Tongue (tissue), 2 donors: ENCODE results near the gene FGF14. TPM values are rescaled to one million over a fixed set of nuclear protein-coding genes. Genes with fewer than 3 reads are reported as not detected.

Experiments used
- DNase-seq: peaks from one replicate; pipeline ENCODE4 v3.0.0-alpha.2; 2015
- total RNA-seq: library from RNA; depleted of rRNA; stranded (reverse); fragments of >200 nt; gene quantifications from one replicate; pipeline ENCODE4 v1.2.3, GENCODE V29; 2014

Gene FGF14
- total RNA-seq, 1 donor from 2014 or later, result 0.21 TPM

DNA sequence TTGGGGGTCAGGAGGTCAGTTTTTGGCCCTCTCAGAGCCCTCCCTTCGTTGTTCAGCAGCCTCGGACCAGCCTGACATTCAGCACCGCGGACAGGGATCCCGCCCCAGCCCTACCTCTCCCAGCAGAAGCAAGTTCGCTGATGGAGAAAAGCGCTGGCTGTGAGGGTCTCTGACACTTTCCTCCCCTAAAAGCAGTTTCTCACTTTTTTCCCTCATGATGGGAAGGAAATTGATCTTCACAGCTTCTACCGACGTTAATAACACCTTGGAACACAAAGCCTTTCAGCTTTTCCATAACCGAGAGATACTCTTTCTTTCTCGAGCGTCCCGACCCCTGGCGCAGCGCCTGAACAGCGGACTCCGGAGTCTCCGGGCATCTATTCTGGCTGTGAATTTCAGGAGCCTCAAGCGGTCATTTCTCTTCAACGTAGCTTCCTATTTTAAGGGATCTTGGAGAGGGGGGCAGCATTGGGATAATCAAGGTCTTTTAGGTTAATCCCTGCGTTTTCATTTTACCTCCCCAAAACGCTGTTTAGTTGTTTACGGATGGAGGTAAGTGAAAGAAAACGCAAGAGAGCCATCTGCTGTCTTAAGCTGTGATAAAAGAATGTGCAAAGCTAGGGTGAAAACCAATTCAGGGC, 482.2 kb downstream of the FGF14 start:
- DNase-seq, result peak; percentile 67

- no peak for DNase-seq
Measured at GRCh38 chr13:101917833-101918661, 483.8 kb downstream of the FGF14 start.

DNA sequence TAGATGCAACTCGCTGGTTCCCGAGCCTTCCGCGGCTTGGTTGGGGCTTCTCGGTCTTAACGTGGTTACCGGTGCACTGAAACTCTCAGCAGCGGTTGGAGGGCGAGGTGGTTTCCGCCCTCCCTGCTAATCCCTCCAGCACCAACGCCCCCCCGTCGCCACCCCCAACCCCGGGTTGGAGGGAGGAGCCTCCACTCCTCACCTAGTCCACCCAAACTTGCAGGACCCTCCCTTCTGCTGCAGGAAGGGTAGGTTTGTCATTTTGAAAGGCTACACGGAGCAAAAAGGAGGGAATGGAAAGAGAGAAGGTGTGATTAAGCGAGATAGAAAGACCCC, 484.4 kb downstream of the FGF14 start:
- DNase-seq, result no peak

- no peak for DNase-seq
Measured at GRCh38 chr13:101916775-101917474, 484.9 kb downstream of the FGF14 start.

DNA sequence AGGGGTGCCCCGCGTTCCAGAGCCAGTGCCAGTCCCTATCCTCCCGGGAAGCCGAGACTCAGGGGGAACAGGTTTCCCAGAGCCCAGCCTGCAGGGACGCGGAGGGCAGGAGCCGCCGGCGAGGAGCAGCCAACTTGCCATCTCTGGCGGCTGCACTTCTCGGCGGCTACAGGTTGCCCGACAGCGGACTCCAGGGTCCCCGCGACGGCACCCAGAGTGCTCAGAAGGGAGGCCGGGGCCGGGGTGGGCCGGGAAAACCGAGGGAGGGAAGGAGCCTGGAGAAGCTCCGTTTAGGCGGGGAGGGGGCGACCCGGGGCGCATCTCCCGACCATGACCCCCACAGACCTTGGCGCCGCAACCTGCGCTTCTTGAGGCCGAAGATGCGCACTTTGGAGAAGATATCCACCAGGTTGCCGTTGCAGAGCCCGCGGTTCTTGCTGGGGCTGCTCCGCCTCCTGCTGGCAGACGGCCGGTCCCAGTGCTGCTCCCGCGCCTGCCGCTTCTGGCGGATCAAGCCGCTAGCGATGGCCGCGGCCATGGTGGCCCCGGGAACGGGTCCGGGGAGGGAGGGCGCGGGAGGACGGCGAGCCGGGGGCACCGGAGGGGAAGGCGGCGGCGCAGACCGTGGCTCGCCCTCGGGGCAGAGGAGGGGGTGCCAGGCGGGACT, 485.6 kb downstream of the FGF14 start:
- DNase-seq, result peak; percentile 41

DNA sequence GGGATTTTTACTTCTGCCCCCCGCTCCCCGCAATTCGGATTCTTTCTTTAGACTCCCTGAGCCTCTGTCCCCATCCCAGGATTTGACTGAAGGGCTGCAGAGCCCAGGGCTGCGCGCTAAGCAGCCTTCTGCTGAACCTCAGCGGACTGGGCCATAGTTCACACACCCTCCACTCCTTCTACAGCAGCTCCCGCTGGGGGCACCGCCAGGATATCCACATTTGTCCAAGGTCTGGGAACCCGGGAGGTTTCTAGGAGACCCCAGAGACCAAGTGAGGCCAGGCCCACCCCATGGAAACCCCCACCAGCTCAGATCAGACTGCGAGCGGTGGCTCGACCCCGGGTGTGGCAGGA, 486.1 kb downstream of the FGF14 start:
- DNase-seq, result no peak

DNA sequence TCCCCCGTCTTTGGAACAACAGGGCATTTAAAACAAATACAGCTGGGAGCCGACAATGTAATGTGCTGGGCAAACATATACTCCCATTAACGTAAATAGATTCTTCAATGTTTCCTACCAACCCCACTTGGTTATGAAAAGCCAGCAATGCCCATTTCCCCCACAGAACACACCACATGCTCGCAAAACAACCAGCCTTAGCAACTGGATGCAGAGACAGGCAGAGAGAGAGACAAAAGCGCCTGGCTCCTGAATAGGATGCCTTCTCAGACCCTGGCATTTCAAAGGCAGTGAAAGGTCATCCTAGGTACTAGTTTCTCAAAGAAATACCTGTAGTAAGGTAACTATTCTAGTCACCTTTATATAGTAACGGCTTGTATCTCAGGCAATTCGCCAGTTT, 486.5 kb downstream of the FGF14 start:
- DNase-seq, result peak; percentile 14

GRCh38 chr13:101911752-101912151, 490.1 kb downstream of the FGF14 start:
- no peak for DNase-seq

DNA sequence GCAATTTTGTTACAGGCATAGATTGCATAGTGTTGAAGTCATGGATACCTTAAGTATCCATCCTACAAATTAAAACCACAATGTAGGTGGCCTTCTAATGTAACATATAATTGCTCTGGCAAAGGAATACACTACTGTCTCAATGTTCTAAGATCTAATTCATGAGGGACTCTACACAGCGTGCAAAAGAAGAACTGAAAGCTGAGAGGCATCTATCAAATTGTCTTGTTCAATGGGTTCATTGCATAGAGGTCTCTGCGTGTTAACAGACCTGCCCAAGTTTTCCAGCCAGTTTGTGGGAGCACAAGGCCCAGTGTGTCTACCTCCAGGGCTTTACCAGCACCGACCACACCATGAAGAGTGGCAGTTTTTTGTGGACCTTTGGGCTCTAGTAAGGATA, 498.0 kb downstream of the FGF14 start:
- DNase-seq, result no peak

DNA sequence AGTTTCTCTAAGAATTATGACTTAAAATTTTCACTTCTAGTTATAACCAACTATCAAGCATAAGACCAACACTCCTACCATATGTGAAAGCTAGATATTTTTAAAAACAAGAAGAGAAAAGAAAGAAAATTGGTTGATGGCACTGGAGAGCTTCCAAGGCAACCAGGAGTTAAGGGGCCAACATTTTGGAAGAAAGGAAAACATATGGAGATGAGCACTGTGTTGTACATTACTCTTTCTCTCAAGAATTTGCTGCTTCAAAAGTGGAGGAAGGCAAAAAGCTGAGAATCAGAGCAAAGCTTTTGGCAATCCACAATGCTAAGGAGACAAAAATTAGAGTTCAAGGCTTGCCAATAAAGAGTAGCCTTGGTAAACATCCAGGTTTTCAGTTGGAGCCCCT, 503.2 kb downstream of the FGF14 start:
- no peak for DNase-seq

DNA sequence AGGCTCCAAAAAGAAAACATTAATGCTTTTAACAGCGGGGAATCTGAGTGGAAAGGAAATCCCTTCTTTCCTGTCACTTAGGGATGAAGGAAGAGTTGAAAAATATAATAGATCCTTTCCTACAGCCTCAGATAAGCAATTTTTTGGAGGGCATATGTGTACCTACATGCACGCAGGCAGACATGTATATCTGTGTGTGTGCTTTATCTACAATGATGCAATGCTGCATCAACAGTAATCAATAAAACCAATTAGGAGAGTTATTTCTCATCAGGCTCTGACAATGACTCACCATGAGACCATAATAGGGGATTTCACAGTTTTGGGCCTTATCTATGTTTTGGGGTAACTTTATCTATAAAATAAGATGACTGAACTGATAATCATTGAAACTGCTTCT, 505.3 kb downstream of the FGF14 start:
- no peak for DNase-seq

DNA sequence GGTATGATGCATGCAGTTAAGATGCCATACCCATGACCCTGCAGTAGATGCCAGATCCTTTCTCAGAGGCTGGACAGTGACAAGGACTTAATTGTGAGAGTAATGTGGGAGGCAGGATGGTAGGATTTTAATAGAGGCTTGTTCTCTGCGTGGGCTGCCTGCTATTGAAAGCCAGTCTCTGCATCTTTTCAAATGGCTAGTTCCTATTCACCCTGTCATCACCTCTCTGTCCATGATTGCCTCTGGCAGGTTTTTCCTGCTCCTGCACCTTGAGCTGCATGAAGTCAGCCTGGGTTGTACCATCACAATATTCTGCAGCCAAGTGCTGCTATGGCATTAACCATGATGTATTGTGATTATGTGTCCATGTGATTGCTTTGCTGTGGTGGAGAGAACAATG, 508.8 kb downstream of the FGF14 start:
- DNase-seq, result no peak

GRCh38 chr13:101892296-101892695, 509.6 kb downstream of the FGF14 start:
- no peak for DNase-seq

- DNase-seq, result no peak
Measured at GRCh38 chr13:101881593-101881992, 520.3 kb downstream of the FGF14 start.

- no peak for DNase-seq
Measured at GRCh38 chr13:101880581-101880980, 521.3 kb downstream of the FGF14 start.

DNA sequence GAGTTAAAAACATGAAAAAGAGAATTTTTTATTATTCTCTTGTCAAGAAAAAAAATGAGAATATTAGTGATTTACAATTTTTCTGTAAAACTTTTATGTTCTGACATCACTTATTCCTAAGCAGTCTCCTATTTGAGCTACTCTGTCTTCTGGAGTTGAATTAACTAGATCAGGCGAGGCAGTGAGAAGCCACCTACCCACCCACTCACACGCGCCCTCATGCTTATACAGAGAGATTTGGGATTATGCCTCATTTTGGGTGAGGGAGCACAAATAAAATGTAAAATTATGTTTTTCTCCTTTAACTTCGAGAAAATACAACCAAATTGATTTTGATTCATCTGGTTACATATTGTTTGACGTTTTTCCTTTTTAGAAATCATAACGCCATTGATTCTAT, 524.9 kb downstream of the FGF14 start:
- no peak for DNase-seq

DNA sequence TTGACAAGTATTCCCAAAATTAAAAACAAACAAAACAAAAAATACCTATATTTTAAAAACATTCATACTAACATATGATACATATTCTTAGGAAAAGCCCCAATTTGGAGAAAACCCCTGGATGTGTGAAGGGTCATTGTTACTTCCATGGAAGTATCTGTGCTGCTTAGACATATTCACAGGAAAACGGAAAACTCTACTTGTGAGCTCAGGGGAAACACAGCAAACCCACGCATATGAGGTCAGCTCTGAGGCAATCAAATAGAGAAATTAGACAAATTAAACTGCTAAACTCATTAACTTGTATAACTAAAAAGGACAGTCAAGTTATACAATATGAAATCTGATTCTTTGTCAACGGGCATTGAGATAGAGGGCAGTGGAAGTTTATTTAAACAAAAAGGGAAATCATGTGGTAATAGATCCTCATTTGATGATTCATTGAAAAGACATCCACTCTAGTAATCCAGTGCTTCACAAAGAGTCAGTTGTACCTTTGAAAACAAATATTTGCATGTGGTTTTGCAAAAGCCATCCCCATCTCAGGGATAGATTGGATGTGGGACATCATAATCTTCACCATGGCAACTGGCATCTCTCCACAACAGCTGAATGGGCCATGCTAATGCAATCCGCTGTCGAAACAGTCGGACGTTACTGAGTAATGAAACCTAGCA, 526.0 kb downstream of the FGF14 start:
- DNase-seq, result peak; percentile 11

- DNase-seq, result no peak
Measured at GRCh38 chr13:101875091-101875490, 526.8 kb downstream of the FGF14 start.

DNA sequence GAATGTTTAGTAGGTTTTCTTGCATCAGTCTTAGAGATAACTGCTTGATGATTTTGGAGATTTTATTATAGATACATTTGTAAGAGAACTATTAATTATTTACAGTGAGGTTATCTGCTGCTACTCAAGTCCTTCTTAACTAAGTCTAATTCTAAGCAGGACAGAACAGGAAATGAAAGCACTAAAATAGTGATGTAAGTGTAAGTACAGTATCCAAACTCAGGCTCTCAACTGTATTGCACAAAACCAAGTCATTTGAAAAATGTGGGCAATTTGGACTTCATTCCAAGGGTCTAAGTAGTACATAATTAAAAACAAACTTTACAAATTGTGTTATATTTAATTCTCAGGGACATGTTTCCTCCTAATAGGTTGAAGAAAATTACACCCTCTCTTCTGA, 532.3 kb downstream of the FGF14 start:
- DNase-seq, result no peak

DNA sequence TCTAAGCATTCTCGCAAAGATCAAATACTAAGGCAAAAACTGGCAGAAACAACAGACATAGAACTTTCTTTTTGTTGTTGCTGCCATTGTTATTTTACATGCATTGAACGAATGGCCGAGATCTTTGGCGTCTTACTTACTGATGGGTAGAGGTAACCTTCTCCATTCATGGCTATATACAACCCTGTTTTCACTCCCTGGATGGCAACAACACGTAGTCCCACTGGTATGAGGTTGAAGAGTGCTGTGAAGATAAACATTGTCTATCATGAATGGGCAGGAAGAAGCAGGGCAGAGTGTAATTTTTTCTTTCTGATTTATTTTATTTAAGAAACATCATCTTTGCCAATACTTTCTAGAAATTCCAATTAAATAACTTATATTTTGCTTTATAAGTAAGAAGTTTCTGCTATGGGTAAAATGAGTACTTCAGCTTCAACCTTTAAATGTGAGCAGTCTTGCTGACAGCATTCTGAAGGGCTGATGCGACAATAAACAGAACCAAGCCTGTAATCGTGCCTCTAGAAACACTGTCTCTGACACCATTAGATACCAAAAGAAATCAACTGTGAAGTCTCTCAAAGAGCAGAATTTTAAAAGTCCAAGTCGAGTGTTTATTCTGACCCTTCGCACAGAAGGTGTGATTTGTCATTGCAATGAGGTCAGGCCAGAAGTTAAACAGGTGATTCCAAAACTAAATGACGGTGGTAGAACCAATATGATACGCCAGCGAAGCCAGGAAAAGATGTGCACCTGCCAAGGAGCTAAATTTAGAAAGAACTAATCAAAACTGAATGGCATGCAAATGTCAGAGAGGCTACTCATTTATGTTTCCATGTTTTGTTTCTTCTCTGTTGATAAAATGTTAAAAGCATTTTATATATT, 533.0 kb downstream of the FGF14 start:
- DNase-seq, result no peak

GRCh38 chr13:101866889-101867581, 534.8 kb downstream of the FGF14 start:
- no peak for DNase-seq
